C4-2B (cell line): ENCODE results near the gene USP25.

Source experiments
- H3K27ac ChIP-seq: fragments of 450-650 bp; 2 replicates; pipeline ENCODE4 v1.5.1; 2017
- CTCF ChIP-seq: fragments of 450-650 bp; conservative IDR thresholded peaks from 2 replicates; pipeline ENCODE4 v1.5.1; 2017; ENCODE audit warnings: mild to moderate bottlenecking
- ZFX ChIP-seq: fragments of 450-650 bp; IDR thresholded peaks from 2 replicates; pipeline ENCODE4 v1.6.1; 2017

USP25 gene

GRCh38 chr21:15719976-15720375 is 9.8 kb upstream of the USP25 start:
- H3K27ac ChIP-seq = no peak overlapping the region
- no peak for TF ChIP-seq CTCF
- no peak for TF ChIP-seq ZFX

GRCh38 chr21:15722591-15723324 is 7.0 kb upstream of the USP25 start:
- H3K27ac ChIP-seq = peak overlapping the region; percentile 13; the same call in 1 of the 2 replicates
- TF ChIP-seq CTCF (no peak), ZFX (no peak)

GRCh38 chr21:15725949-15726348 is 3.8 kb upstream of the USP25 start:
- TF ChIP-seq CTCF (no peak), ZFX (no peak)
- no peak overlapping the region for H3K27ac ChIP-seq

- TF ChIP-seq CTCF (no peak), ZFX (no peak)
These were observed 1.7 kb upstream of the USP25 start for GRCh38 chr21:15728046-15728445.

GRCh38 chr21:15729346-15729673 is 472 bp upstream of the USP25 start:
- peak overlapping the region; percentile 95 for H3K27ac ChIP-seq
- TF ChIP-seq CTCF = no peak
- TF ChIP-seq ZFX = no peak

More at GRCh38 chr21:15728046-15728445, 1.7 kb upstream of the USP25 start:
- H3K27ac ChIP-seq = no peak overlapping the region

- TF ChIP-seq ZFX = peak; percentile 78; the same call in 1 of the 2 replicates
- peak; percentile 42; the same call in 1 of the 2 replicates for TF ChIP-seq CTCF
- H3K27ac ChIP-seq = peak overlapping the region; percentile 95
These were observed 881 bp downstream of the USP25 start for GRCh38 chr21:15730484-15731242.

GRCh38 chr21:15731243-15731613 is 1.4 kb downstream of the USP25 start:
- TF ChIP-seq CTCF (no peak), ZFX (no peak)
- no peak overlapping the region for H3K27ac ChIP-seq
